NCI-H446 (cell line): ENCODE results near the gene ODR4.
"Not testable (repeated sequence)": the region's sequence is repeated elsewhere in the genome, so short reads cannot be mapped to it uniquely, and the experiment has no call there.

ENCODE experiments used
- DNase-seq, 2 experiments: peaks; one replicate each; lab custom pipeline; 2025; lab: John Stamatoyannopoulos, UW

ODR4 gene

GRCh38 chr1:186375152-186375928, at the start of gene ODR4, which contains the start of gene TPR:
TSS of gene ODR4 (plus strand) at chr1:186375838. CDS start at chr1:186379786, 3,948 bp downstream.
TSS of gene TPR (minus strand) at chr1:186375253. CDS start at chr1:186375028, 225 bp downstream.
- peak; percentile 99 for DNase-seq

DNA sequence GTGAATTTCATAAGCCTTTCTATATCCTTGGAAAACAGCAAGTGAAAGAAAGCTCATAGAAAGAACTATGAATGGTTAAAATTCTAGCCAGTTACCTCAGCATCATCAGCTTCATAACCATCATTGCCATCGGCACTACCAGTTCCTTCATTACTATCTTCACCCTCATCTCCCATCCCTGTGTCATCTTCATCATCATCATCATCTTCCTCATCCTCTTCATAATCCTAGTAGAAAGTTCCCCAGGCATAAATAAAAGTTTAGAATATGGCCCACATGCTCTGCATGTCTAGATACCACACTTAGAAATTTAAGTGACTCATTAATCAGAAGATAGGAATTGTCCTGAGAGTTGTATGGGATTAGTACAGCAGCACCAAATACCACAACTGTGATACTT, 49.6 kb upstream of the ODR4 start:
- DNase-seq, result no peak

DNA sequence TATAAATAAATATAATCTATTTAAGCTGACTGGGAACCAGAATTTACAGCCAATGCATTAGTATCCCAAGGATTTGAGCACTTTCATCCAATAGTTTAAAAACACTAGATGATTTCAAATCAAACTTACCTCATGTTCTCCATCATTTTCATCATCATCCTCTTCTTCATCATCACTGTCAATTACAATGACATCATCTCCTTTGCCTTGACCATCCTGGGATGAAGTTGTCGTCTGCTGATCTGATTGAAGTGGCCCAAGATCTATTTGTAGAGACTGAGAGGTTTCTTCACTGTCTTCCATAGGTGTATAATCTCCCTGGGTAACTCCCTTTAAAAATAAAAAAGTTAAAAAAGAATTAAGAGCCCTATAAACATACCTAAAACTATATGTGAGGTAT, 48.3 kb upstream of the ODR4 start:
- no peak for DNase-seq

DNA sequence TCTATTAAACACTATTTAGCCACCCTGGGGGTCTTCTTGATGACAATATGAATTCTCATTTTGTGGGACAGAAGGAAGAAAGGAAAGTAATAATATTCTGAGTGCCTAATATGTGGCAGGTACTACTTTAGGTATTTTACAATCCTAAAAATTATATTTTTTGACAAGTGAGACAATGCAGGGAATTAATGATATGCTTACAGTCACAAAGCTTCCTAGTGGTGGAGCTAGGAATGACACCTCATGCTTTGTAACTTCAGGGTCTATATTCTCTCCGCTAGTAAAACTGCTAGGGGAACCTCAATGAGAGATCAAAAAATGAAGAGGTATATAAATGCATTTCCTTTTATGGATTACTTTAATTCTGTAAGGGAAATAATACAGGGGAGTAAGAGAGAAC, 44.9 kb upstream of the ODR4 start:
- DNase-seq, result no peak

DNA sequence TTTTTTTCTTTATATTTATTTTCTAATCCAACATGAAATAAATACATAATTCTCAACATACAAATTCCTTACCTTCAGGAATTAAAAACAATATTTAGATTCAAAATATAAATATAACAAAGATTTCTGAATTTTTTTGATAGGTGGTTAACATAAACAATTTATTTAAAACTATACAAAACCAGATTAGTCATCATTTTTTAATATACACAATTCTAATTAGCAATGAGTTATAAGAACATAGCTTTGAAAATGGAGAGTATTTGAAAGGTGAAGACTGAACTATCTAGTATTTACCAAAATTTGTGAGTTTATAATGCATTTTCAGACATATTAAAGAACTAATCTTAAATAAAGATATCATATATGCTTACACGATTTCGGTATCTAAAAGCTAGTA, 38.1 kb upstream of the ODR4 start:
- no peak for DNase-seq

DNA sequence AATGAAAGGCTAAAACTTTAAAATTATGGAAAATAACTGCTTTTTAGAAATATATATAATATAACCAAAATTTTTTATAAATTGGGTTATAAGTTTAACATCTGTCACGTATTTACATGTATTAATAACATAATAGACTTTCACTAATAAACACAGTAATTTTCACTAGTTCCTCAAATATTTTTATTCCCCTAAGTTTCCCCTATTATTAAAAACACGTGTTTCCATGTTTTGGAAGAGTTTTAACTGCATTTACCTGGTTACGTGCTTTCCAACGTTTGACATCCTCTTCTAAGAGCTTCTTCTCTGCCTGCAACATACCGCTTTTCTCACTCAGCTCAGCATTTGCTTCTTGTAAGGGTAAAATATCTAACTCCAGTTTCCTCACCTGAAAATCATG, 34.9 kb upstream of the ODR4 start:
- DNase-seq, result no peak

GRCh38 chr1:186347837-186348691, 27.6 kb upstream of the ODR4 start:
- DNase-seq, result not testable (repeated sequence)

- peak; percentile 55 to 59 for DNase-seq
Observed at GRCh38 chr1:186374303-186375151, 1.1 kb upstream of the ODR4 start.

DNA sequence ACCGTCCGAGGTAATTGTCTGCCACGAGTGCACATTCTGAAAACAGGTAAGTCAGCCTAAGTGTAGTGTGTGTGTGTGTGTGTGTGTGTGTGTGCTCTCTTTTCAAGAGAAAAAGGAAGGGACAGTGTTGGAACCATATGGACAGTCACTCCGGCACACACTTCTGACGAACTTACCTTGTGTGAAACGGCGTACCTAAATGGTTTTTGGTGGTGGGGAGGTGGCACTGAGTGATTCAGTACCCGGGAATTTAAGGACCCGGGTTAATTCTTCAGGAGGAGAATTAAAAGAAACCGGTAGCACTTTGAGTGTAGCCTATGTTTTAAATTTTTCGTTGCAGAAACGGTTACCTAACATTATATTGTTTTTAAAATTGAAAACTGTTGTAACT, 286 bp downstream of the ODR4 start:
- DNase-seq, result no peak

- DNase-seq, result no peak
Observed at GRCh38 chr1:186386725-186387383, 11.2 kb downstream of the ODR4 start.

DNA sequence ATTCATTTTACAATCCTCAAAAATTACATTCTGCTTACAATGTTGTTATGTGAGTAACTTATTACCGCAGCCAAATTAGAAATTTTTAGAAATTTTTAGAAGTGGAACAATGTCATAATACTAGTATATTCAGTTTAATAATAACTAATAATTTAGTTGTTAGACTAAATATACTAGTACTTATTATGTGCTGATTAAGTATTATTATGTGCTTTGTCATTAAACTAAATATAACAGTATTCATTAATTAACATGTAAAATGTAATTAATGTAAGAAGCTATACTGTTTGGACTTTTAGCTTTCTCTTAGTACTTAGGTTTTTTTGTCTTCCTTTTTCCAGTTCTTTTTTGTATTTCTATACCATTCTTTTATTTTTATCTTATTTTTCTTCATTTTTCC, 15.3 kb downstream of the ODR4 start:
- DNase-seq, result no peak

DNA sequence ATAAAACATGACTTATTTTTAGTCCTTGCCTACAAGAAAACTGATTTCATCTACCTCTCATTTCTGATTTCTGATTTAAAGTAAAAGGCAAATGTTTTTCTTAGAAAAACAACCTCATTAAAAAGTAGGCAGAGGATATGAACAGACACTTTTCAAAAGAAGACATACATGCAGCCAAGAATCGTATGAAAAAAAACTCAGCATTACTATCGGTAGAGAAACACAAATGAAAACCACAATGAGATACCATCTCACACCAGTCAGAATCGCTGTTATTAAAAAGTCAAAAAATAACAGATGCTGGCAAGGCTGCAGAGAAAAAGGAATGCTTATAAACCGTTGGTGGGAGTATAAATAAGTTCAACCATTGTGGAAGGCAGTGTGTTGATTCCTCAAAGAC, 16.2 kb downstream of the ODR4 start:
- no peak for DNase-seq

DNA sequence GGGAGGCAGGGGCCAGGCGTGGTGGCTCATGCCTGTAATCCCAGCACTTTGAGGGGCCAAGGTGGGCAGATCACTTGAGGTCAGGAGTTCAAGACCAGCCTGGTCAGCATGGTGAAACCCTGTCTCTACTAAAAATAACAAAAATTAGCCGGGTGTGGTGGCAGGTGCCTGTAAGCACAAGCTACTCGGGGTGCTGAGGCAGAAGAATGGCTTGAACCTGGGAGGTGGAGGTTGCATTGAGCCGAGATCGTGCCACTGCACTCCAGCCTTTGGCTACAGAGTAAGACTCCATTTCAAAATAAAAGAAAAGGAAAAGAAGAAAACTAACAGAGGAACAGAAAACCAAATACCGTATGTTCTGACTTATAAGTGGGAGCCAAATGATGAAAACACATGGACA, 17.1 kb downstream of the ODR4 start:
- DNase-seq, result not testable (repeated sequence)

- not testable (repeated sequence) for DNase-seq
Observed at GRCh38 chr1:186401446-186401845, 25.8 kb downstream of the ODR4 start.

- DNase-seq, result no peak
Observed at GRCh38 chr1:186403632-186404031, 28.0 kb downstream of the ODR4 start.

- peak; percentile 33 to 74 for DNase-seq
Observed at GRCh38 chr1:186404454-186405051, 28.9 kb downstream of the ODR4 start.

GRCh38 chr1:186409091-186409490, 33.5 kb downstream of the ODR4 start:
- DNase-seq, result no peak

DNA sequence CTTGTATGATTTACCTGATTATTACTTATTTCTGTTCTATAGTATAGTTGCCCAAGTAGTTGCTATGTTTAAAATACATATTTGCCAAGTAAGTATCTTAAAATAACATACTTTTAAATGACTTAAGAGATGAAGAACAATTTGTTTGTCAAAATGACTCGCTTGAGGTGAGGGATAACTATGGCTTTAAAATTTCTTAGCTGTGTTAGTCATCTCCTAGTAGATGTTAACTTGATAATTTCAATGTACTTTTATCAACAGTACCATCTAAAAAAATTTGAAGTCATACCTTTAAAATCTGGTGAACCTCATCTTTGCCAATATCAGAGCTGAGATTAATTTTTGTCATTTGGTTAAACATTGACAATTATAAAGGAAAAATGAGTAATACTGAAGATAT, 37.7 kb downstream of the ODR4 start:
- no peak for DNase-seq

DNA sequence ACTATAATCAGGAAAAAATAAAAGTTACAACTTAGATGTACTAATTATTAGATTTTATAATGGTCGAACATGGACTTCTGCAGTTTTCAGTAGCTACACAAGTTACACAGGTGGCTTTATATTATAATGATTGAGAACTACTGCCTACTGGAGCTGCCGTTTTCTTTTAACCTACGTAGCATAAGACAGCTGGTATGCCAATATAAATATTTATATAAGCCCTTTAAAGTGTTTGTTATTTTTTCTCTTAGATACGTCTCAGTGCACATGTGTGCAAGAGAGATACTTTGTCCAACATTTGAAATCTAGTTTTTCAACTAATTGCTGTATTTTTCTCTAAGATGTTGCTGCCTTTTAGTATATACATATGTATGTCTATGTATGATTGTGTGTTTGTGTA, 42.9 kb downstream of the ODR4 start:
- no peak for DNase-seq

DNA sequence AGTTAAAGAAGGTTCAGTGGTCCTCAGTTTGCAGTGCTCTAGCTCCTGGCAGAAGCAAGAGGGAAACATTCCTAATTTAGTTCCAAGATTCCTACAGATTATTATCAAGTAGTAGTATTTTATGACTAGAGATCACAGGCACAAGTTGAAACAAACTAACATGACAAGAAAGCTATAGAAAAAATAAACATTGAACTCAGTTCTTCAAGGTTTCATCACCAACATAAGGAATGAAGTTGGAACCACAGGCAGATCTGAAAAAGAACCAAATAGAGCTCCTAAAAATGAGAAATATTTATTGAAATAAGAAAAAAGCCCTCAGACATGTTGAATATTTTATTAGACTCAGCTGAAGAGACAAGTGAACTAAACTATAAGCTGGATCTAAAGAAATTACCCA, 44.7 kb downstream of the ODR4 start:
- no peak for DNase-seq

DNA sequence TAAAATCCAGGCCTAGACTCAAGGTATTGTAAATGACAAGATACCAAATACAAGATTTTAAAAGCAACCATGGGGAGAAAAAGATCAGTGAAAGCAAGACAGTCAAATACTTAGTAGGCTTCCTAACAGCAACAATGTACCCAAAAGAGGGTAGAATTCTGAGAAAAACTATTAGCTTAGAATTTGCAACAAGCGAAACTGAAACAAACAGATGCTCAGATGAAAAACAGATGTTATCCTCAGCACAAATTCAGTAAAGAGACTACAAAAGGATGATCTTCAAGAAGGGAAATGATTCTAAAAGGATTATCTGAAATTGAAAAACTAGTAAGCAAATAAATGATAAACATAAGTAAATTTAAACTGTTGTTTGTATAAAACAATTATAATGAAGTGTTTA, 45.3 kb downstream of the ODR4 start:
- no peak for DNase-seq
